GM19397 (cell line): ENCODE results near the gene MYO16.

Source experiments
- ATAC-seq: cut with Tn5 transposase; IDR thresholded peaks from one replicate; pipeline ENCODE4 v1.9.1; 2021; ENCODE audit warnings: mild to moderate bottlenecking, moderate library complexity; ENCODE audit not compliant: unreplicated experiment

MYO16 gene

DNA sequence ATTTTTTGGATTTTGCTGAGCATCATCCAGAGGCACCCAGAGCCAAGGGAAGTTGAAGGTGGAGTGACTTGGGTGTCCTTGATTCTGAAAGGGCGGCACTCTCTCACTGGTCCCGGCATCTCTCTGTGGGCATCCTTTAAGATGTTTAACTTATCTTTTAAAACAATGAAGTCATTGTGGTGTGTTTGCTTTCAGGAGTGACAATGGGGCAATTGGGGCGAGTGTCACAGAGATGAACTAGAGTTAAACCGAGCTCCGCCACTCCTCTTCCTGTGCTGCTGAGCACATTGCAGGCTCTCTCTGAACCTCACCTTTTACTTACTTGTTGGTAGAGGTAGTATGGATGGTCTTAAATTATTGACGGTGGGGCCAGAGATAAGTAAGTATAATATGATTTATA is 295.7 kb downstream of the MYO16 start:
- ATAC-seq = no peak

- no peak for ATAC-seq
Measured at GRCh38 chr13:108926862-108927261, 297.5 kb downstream of the MYO16 start.

- ATAC-seq = no peak
Measured at GRCh38 chr13:108927615-108928014, 298.2 kb downstream of the MYO16 start.

GRCh38 chr13:108929532-108930206 is 300.3 kb downstream of the MYO16 start:
- ATAC-seq = no peak

DNA sequence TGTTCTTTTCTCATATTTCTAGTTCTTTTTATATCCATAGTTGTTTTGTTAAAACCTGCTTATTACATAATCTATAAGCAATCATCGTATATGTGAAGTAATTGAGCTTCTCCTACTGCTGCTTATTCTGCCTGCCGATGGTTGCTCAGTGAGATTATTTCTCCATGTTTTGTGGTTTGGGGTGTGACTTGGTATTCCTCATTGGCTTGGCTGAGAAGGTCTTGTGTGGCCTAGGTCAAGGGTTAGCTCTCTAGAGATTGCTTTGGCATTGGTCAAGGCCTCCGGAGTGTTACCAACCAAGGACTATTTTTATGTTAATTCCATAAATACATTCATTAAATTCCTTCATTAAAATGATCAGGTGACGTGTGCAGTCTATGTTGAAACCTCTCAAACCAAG is 302.8 kb downstream of the MYO16 start:
- ATAC-seq = no peak

- no peak for ATAC-seq
Measured at GRCh38 chr13:108933061-108933460, 303.6 kb downstream of the MYO16 start.

- no peak for ATAC-seq
Measured at GRCh38 chr13:108938155-108938554, 308.7 kb downstream of the MYO16 start.

DNA sequence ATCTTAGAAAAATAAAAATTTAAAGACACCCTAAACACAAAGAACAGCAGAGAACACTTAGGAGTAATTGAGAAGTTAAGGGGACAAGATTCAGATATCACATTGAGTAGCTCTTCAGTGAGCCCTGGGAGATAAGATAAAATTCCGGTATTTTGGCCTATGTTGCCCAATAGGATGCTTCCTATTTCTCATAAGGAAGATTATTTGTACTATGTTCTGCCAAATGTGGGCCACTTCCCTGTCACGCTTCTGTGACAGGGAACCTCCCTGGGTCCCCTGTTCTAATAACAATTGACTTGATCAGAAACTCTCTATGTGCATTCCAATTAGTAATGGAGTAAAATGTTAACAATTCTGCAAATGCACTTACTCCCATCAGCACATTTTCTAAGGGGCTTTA is 310.7 kb downstream of the MYO16 start:
- ATAC-seq = no peak

DNA sequence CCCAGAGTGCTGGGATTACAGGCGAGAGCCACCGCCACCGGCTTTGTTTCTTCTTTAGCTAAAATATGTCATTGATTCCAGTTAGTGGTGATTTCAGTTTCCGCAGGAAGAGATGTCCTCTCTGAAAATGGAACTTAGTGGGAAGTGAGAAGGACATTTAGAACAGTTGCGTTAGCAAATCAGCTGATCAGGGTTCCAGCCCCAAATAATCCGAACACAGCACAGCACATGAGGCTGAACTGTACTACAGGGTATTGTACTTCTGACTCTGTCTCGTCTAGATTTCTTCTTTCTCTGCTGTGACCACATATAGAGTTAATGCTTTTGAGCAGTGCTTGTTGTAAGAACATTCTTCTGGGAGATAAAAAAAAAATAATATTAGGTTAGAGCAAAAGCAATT is 314.4 kb downstream of the MYO16 start:
- no peak for ATAC-seq

DNA sequence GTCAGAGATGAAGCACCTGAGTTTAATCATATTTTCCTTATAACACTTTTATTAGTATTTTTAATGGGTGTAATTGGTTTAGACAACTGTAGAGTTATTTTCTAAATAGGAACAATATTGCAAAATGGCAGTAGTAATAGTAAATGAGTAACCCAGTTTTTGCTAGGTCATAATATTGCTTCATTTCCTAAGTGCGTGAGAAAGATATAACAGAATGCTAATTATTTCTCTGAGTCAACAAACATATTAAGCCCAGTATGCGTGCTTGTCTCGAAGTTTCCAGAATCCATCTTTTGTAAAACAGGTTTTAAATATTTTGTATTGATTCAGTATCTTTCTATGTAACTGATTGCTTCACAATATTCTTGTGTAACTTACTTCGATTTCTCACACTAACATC is 315.3 kb downstream of the MYO16 start:
- no peak for ATAC-seq

DNA sequence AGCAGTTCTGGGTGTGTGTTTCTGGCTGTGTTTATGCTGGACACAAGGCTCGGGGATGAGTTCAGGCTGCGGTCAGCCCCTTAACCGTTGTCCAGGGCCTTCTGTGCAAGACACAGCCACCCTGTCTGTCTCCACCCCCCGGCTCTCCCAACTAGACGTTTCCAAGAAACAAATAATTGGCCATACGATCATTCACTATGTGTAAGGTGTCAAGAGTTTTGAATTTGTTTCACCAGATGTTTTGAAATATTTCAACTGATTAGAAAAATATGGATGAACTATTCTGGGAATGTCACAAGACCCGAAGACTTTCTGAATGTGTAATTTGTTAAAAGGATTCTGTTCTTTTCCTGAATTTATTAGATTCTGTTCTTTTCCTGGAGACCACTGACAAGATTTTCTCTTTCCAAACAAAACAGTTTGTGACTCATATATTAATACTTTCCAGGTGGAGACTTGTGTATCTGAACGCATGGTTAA is 318.2 kb downstream of the MYO16 start:
- ATAC-seq = no peak

DNA sequence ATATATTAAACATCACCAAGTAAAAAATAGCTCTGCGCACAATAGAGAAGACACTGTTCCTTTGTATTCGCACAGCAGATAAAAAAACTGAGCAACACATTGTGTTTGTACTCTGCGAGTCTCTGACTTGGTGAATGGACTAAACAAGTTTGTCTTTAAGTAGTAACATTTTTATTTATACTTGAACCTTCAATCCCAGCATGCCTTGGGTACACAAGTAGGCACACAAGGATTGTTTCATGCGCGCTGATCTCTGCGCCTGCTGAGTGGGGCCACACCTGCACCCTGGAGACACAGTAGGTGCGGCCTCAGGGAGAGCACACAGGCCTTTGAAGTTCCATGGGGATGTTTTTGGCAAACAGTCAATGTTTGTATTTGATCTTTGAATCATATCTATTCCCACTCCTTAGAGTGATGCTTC is 318.9 kb downstream of the MYO16 start:
- ATAC-seq = no peak

GRCh38 chr13:108950333-108951010 is 321.1 kb downstream of the MYO16 start:
- no peak for ATAC-seq

DNA sequence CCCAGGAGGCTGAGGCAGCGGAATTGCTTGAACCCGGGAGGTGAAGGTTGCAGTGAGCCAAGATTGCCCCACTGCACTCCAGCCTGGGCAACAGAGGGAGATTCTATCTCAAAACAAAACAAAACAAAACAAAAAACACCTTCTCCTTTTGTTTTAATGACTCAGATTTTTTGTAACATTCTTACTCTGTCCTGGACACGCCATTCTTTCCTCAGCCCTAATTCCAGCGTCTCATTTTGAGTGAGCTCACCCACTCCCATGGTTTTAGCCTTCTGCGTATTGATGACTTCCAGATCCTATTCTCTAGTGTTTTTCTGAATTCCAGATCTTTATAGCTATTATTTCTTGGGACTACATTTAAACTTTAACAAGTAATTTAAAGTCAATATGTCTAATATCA is 326.3 kb downstream of the MYO16 start:
- ATAC-seq = no peak

DNA sequence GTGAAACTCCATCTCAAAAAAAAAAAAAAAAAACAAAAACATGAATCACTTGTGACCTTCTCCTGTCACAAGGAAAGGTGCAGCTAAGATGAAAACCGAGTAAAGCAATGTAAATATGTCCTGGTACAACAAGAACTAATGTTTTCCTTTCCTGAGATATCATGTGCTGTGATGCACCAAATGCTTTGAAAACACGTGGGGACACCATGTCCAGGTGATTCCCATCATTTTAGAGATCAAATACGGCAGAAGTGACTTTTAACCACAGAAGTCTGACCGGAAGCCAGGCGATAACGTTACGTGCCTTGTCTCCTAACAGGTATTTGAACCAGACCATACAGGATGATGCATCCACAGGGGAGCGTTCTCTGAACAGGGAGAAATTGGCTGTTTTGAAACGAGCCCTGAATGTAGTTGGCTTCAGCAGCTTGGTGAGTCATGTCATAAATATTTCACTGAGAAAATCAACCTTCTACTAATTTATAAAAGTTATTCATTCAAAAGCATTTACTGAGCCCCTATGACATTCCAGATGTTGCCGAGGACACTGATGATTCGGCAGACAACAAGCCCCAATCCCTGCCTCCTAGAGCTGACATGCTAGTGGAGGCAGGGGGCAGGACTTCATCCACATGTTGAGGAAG is 328.1 kb downstream of the MYO16 start:
- no peak for ATAC-seq

DNA sequence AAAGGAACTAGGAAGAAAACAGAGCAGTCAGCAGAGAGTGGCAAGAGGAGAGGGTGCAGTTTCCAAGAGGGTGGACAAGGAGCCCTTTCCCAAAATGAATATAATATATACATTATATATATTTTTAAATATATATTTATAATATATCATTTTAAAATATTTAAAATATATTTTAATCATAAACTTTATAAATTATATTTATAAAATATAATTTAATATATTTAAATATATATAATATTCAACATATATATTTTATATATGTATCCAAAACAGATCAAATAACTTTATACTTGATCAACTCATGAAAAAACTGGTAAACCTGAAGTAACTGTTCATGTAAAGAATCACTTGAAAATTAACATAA is 328.6 kb downstream of the MYO16 start:
- ATAC-seq = no peak

- no peak for ATAC-seq
Measured at GRCh38 chr13:108959234-108959633, 329.8 kb downstream of the MYO16 start.

GRCh38 chr13:108960006-108960405 is 330.6 kb downstream of the MYO16 start:
- ATAC-seq = no peak

GRCh38 chr13:108961542-108962125 is 332.2 kb downstream of the MYO16 start:
- ATAC-seq = peak; percentile 74

- no peak for ATAC-seq
Measured at GRCh38 chr13:108962654-108963053, 333.2 kb downstream of the MYO16 start.

DNA sequence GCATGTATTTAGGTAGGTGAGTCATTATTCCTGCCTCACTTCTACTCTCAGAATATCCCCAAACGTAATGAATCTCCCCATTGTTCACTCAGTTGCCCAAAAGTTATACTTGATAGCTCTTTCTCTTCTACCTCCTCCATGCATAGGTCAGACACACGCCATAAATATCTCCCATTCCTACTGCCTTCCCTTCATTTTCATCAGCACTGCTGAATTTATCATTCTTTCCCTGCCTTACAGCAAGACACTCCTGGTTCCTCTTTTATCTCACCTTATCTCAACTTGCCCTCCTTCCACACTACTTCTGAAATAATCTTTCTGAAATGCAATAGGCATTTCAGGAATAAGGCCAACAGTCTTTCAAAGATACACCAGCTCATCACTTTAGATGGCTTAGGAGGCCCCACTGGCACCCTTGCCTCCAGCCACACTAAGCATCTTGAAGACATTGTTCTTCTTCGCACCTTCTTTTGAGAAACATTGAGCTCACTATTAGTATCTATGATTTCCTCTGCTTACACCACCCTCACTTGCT is 333.9 kb downstream of the MYO16 start:
- ATAC-seq = no peak
